Tibial nerve (tissue), 4 donors: Measurements from ENCODE around the gene BCAS3.

Source experiments
- EP300 ChIP-seq, 2 donors: sonication (generic); formaldehyde crosslinking; IDR thresholded peaks; one replicate each; pipeline ENCODE4 v1.6.1; 2017; ENCODE audit warnings: antibody characterized with exemption in 2 of 2, mild to moderate bottlenecking in 1 of 2
- POLR2A ChIP-seq, 2 donors: fragments of 450-650 bp; IDR thresholded peaks; one replicate each; pipeline ENCODE4 v1.6.1; 2017; ENCODE audit warnings: antibody characterized with exemption in 2 of 2, mild to moderate bottlenecking in 2 of 2, moderate library complexity in 2 of 2
- TF ChIP-seq, protein P1 (sequence below), 5 experiments: fragments of 200-600 bp in 3 of 5; fragments of 450-650 bp in 2 of 5; sonication (generic) in 3 of 5; IDR thresholded peaks; one replicate each; pipeline ENCODE4 v1.5.1; 2016 to 2019; ENCODE audit warnings: antibody characterized with exemption in 5 of 5, mild to moderate bottlenecking in 3 of 5, moderate library complexity in 2 of 5

DNA sequence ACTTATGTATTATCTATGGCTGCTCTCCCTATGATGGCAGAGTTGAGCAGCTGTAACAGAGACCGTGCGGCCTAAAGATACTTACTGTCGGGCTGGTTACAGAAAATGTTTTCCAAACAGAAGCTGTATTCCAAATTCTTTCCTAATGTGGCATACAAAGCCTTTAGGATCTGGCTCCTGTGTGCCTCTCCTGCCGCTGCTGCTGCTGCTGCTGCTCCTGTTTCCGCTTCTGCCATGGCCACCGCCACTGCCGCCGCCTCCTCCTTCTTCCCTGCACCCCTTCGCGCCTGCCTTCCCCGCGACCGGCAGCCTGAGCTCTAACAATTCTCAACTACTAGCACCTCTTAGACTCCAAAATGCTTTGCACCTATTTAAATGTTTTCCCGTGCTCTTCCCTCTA lies 458.1 kb downstream of the BCAS3 start:
- TF ChIP-seq EP300 (IDR thresholded peaks at IDR 0.05) (no peak), POLR2A (IDR thresholded peaks at IDR 0.05) (no peak)
- TF ChIP-seq, protein P1, sequence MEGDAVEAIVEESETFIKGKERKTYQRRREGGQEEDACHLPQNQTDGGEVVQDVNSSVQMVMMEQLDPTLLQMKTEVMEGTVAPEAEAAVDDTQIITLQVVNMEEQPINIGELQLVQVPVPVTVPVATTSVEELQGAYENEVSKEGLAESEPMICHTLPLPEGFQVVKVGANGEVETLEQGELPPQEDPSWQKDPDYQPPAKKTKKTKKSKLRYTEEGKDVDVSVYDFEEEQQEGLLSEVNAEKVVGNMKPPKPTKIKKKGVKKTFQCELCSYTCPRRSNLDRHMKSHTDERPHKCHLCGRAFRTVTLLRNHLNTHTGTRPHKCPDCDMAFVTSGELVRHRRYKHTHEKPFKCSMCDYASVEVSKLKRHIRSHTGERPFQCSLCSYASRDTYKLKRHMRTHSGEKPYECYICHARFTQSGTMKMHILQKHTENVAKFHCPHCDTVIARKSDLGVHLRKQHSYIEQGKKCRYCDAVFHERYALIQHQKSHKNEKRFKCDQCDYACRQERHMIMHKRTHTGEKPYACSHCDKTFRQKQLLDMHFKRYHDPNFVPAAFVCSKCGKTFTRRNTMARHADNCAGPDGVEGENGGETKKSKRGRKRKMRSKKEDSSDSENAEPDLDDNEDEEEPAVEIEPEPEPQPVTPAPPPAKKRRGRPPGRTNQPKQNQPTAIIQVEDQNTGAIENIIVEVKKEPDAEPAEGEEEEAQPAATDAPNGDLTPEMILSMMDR (IDR thresholded peaks at IDR 0.05): no peak
